Endometrium (tissue), 2 donors: Measurements from ENCODE around the gene NRXN3.

ENCODE experiments used
- FAIRE-seq: peaks from 2 replicates; lab custom pipeline; 2012; peaks lifted over from hg19 to GRCh38; lab: Jason Lieb, UNC
- donor health status: control.
- donor health status: control.

NRXN3 gene

GRCh38 chr14:78834766-78835451 is 664.7 kb downstream of the NRXN3 start:
- FAIRE-seq: no peak

- FAIRE-seq: no peak
Observed at GRCh38 chr14:78835909-78836308, 665.7 kb downstream of the NRXN3 start.

GRCh38 chr14:78836777-78837176 is 666.6 kb downstream of the NRXN3 start:
- FAIRE-seq: peak; percentile 55

GRCh38 chr14:78838959-78839358 is 668.8 kb downstream of the NRXN3 start:
- no peak for FAIRE-seq

- no peak for FAIRE-seq
Observed at GRCh38 chr14:78840898-78841297, 670.7 kb downstream of the NRXN3 start.

- no peak for FAIRE-seq
Observed at GRCh38 chr14:78847801-78848200, 677.6 kb downstream of the NRXN3 start.

- FAIRE-seq: no peak
Observed at GRCh38 chr14:78848234-78848820, 678.2 kb downstream of the NRXN3 start.

GRCh38 chr14:78849952-78850351 is 679.8 kb downstream of the NRXN3 start:
- FAIRE-seq: no peak

- no peak for FAIRE-seq
Observed at GRCh38 chr14:78851189-78851588, 681.0 kb downstream of the NRXN3 start.

- FAIRE-seq: no peak
Observed at GRCh38 chr14:78852040-78852439, 681.9 kb downstream of the NRXN3 start.

GRCh38 chr14:78857974-78858373 is 687.8 kb downstream of the NRXN3 start:
- FAIRE-seq: no peak

GRCh38 chr14:78863143-78863542 is 693.0 kb downstream of the NRXN3 start:
- no peak for FAIRE-seq

- FAIRE-seq: no peak
Observed at GRCh38 chr14:78872837-78873236, 702.7 kb downstream of the NRXN3 start.

- FAIRE-seq: no peak
Observed at GRCh38 chr14:78873581-78873980, 703.4 kb downstream of the NRXN3 start.

GRCh38 chr14:78875049-78875448 is 704.9 kb downstream of the NRXN3 start:
- no peak for FAIRE-seq

- no peak for FAIRE-seq
Observed at GRCh38 chr14:78885884-78886283, 715.7 kb downstream of the NRXN3 start.

- no peak for FAIRE-seq
Observed at GRCh38 chr14:78897443-78897842, 727.3 kb downstream of the NRXN3 start.

- no peak for FAIRE-seq
Observed at GRCh38 chr14:78902010-78902623, 731.9 kb downstream of the NRXN3 start.

- FAIRE-seq: no peak
Observed at GRCh38 chr14:78904094-78904493, 733.9 kb downstream of the NRXN3 start.

- FAIRE-seq: no peak
Observed at GRCh38 chr14:78917462-78917861, 747.3 kb downstream of the NRXN3 start.

- FAIRE-seq: no peak
Observed at GRCh38 chr14:78921856-78922255, 751.7 kb downstream of the NRXN3 start.

- FAIRE-seq: no peak
Observed at GRCh38 chr14:78927261-78927660, 757.1 kb downstream of the NRXN3 start.

GRCh38 chr14:78933166-78933565 is 763.0 kb downstream of the NRXN3 start:
- no peak for FAIRE-seq
